Left hindlimb (tissue), 1 donor: Measurements from ENCODE around the gene TBL3.
A peak's percentile ranks its signal among the peaks of the same experiment; 100 is the strongest.
"Not testable (repeated sequence)": the region's sequence is repeated elsewhere in the genome, so short reads cannot be mapped to it uniquely, and the experiment has no call there.

Source experiments
- DNase-seq: peaks from one replicate; pipeline ENCODE4 v3.0.0-alpha.2; 2018

Gene TBL3

DNA sequence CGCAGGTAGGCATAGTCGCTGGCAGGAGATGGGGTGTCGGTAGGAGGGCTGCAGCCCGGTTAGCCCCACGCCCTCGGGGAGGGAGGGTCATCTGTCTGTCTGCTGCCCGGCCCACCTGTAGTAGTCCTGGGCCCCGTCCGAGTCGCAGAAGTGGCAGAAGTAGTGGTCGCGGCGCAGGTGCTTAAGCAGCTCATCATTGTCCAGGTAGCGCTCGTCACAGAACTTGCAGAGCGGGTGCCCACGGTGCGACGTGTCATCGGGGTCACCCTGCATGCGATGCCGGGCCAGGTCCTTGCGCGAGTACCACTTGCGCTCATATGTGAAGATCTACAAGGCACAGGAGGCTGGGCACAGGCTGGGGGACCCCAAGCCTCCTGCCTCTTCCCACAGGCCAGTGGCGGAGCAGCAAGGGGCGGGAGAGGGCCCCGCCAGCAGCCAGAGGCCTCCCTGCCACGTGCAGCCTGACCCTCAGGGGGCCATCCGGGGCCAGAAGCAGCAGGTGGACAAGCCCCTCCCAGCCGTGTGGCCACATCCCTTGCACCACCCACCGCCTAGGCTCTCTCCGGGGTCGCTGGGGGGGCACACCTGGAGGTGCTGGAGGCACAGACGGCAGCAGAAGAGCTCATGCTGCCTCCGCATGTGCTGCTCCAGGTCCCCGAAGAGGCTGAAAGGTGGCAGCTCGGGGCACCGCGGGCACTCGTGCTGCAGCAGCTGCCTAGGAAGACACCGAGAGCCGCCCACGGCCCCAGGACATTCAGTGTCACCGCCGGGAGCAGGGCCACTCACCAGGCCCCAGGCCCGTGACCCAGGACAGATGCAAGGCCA, 30.8 kb downstream of the TBL3 start:
- DNase-seq: no peak

DNA sequence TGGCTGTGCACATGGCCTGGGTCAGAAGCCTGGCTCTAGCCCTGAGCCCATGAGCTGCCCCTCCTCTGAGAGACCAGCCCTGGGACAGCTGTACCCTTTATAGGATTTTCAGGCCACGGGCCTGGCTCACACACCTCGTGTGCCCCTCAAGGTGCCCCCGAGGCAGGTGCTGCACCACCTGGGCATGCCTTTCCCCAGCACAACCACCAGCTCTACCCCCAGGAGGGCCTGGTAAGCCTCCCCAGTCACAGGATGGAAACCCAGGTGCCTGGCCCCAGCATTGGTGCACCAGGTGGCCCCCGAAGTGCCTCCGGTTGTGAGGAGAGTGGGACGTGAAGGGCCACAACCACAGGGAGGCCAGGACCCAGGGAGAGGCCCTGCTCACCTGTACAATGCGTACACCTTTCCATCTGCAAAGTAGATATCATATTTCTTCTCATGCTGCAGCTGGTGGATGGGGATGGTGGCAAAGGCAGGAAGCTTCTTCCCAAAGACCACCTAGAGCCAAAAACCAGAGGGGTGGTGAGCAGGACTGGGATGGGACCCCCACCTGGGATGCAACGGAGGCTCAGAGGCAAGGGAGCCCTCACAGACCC, 31.5 kb downstream of the TBL3 start:
- DNase-seq: no peak

- peak; percentile 90 for DNase-seq
Observed at GRCh38 chr16:2003827-2004641, 32.2 kb downstream of the TBL3 start.

- DNase-seq: no peak
Observed at GRCh38 chr16:2004795-2005517, 33.1 kb downstream of the TBL3 start.

DNA sequence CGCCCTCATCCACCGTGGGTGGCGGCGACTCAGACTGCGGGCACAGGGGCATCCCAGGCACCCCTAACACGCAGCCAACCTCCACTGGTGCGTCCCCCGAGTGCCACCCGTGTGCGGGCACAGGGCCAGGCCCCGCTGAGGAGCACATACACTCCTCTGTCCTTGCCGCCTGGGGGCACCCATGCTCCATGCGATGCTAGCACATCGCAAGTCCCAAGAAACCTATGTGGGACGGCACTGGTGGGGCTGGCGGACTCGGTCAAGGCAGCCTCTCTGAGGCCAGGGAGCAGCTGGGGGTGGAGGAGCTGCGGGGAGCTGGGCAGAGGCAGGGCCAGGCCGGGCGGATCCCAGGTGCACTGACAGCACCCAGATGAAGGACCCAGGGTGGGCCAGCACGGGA, 33.8 kb downstream of the TBL3 start:
- no peak for DNase-seq

- no peak for DNase-seq
Observed at GRCh38 chr16:2006317-2006716, 34.5 kb downstream of the TBL3 start.

DNA sequence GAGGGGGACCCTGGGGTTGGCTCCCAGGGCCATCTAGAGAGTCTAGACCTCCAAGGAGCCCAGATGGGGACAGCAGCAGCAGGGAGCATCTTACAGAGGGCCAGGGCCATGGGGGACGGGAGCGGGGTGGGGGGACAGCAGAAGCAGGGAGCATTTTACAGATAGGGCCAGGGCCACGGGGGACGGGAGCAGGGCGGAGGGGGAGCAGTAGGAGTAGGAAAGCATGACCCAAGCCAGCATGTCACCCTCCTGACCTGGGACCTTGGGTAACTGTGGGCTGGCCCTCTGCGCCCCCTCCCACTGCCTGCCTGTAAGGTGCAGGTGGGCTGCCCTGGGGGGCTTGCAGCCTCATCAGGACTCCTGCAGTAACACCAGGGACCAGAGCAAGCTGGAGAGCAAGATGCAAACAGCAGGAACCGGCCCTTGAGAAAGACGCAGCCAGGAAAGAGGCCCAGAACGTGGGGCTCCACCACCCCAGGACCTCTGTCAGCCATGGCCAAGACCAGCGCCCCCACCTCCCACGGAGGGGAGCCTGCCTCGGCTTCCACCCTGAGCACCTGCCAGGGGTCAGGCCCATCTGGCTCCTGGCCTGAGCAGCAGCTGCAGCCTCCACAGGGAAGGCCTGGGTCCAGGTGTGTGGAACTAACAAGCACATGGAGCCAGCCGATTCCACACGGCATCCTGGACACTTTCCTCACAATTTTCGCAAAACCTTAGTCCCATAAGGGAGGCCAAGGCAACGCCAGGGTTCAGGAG, 35.4 kb downstream of the TBL3 start:
- DNase-seq: no peak

DNA sequence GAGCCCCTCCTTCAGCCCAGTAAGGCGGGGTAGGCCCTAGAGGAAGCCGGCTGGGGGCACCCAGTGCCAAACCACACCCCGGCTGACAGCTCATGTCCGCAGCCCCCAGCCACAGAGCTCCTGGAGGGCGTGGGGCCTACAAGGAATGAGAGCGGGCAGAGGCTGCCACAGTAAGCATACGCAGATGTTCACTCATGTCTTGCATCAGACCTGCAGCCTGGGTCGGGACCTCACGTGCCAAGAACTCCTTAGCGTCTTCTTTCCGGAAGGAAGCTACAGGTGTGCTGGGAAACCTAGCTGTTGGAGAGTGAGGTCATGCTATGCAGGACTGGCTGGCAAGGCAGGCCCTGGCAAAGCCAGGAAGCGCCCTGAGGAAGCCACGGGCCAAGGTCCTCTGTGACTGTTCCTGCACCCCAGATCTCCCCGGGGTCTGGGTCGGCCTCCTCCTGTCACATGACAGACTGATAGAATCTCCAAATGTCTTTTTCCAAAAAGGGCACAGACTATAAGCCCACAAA, 36.2 kb downstream of the TBL3 start:
- DNase-seq: no peak

DNA sequence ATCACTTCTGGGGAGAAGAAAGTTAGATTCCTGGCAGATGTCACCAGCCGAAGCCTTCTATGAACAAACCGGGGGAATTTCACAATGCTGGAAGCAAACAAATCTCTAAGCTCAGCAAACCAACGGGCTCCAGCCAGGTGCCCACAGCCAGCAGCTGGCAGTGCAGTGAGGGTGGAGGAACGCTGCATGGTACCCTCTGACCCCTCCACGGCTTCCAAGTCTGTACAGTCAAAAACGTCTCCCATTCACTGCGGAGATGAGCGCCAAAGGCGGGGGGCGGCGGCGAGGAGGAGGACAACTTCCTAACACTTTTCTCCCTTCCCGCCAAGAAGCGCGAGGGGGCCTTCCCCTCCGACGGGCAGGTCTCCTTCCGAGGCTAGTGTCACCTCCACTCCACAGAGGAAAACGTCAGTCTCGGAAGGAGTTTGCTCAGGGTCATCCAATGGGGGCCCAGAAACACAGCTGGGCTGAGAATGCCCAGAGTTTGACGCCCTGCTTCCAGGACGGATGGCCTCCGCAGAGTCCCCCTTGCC, 36.8 kb downstream of the TBL3 start:
- DNase-seq: no peak

GRCh38 chr16:2009164-2009711, 37.4 kb downstream of the TBL3 start:
- no peak for DNase-seq

DNA sequence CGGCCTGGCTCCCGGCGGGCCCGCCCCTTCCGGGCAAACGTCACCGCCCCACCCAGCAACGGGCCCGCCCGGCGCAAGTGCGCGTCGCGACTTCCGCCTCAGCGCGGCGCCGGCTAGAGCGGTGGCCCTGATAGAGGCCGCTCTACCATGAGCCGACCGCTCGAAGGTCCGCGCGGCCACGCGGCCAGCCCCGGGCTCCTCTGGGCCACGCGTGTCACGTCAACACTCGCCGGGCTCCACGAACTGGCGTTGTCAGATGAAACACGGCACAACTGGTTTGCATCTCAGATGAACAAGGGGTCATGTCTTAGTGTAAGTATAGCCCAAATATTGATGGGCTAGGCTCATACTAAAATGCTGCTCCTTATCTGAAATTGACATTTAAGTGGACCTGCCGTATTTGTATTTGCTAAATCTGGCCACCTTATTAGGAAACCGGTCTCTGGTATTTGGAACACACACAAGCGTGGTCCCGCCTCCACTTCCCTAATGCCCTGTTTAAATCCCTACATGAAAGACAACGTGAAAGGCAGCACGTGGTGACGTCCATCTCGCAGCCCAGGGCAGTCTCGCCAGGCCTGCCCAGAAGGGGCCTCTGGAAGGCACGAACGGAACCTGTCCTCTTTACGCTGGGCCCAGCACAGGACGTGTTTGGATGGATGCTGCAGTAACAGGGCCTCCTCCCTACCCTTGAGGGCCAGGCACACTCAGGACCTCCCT, 38.1 kb downstream of the TBL3 start, which contains the start of gene ZNF598:
TSS of gene ZNF598 (minus strand) at position 31 of the 720 bp plus-strand sequence.
- peak; percentile 89 for DNase-seq

DNA sequence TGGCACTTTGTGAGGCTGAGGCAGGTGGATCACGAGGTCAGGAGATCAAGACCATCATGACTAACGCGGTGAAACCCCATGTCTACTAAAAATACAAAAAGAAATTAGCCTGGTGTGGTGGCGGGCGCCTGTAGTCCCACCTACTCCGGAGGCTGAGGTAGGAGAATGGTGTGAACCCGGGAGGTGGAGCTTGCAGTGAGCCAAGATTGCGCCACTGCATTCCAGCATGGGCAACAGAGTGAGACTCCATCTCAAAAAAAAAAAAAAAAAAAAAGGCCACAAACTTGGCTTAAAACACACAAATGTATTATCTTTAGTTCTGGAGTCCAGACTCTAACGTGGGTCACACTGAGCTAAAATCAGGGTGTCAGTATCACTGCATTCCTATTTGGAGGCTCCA, 39.9 kb downstream of the TBL3 start:
- DNase-seq: not testable (repeated sequence)

DNA sequence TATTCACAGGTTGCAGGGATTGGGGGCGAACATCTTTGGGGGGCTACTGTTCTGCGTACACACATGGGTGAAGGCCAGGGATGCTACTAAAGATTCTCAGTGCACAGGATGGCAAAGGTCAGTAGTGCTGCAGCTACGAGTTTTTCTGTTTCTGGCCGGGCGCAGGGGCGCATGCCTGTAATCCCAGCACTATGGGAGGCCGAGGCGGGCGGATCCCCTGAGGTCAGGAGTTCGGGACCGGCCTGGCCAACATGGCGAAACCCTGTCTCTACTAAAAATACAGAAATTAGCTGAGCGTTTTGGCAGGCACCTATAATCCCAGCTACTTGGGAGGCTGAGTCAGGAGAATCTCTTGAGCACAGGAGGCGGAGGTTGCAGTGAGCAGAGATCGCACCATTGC, 41.7 kb downstream of the TBL3 start:
- DNase-seq: no peak

DNA sequence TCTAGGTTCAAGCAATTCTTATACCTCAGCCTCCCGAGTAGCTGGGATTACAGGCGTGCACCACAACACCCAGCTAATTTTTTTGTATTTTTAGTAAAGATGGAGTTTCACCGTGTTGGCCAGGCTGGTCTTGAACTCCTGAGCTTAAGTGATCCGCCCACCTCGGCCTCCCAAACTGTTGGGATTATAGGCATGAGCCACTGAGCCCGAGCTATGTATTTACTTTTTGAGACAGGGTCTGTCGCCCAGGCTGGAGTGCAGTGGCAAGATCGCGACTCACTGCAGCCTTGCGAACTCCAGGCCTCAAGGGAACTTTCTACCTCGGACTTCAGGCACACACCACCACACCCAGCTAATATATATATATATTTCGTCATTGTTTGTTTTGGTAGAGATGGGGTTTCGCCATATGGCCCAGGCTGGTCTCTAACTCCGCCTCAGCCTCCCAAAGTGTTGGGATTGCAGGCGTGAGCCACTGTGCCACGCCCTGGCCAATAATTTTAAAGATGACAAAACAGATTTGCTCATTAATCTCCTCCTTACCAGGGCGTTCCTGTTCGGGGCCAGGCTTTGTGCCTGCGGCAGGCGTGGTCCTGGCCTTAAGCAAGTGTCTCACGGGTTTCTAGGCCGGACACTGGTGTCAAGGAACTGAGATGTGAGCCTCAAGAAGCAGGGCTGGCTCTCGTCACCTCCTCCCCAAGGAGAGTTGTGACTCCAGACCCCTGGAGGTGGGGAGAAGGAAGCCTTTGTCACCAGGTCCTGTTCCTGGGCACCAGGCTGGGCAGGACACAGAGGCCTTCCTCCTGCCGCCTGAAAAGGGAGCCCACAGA, 43.5 kb downstream of the TBL3 start:
- DNase-seq: no peak

DNA sequence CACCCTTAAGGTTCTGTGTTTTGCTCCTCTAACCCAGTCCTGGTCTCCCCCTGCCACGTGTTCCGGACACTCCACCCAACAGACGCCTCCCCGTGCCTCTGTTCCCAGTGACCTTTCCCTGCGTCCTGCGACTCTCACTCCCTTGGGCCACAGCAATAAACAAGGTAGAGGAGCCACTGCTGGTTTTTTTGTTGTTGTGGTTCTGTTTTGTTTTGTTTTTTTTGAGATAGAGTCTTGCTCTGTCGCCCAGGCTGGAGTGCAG, 44.0 kb downstream of the TBL3 start:
- DNase-seq: no peak

DNA sequence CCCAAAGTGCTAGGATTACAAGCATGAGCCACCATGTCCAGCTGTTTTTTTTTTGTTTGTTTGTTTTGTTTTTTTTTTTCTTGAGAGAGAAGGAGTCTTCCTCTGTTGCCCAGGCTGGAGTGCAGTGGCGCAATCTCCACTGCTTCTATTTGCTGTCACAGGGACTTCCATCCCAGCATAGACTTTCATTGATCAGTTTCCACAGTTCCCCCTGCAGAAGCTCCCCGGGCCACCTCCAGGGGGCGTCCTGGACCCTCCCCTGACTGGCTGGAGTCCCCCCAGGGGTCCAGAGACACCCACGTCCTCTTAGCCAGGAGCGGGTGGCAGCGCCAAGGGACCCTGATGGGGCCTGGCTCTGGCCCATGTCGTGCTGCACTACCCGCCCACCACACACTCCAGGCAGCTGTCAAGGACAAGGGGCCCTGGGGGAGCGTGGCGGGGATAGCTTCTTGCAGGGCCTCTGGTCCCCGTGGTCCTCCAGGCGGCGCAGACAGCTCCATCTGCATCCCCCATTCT, 44.6 kb downstream of the TBL3 start:
- DNase-seq: no peak

- no peak for DNase-seq
Observed at GRCh38 chr16:2019518-2019920, 47.7 kb downstream of the TBL3 start, which contains the start of gene NPW. Gene NPW, plus strand, starts transcription at chr16:2019785.

- DNase-seq: no peak
Observed at GRCh38 chr16:2019921-2020831, 48.3 kb downstream of the TBL3 start.

DNA sequence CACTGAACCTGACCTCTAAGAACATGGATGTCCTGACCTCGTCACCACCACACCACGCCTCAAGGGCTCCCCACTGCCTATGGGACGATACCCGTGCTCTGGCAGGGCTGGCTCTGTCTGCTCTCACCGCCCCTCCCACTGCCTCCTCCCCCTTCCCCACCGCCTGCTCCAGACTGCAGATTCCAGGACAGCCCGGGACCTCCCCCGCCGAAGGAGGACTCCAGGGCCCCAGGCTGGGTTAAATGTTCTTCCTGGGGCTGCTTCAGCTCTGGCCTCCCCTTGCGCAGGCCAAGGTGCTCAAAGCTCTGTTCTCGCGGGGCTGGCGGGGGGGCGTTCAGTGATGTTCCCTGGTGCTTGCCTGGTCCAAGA, 50.9 kb downstream of the TBL3 start:
- no peak for DNase-seq
